HG02642 (cell line): ENCODE results near the gene SLC2A14.
"Not testable (repeated sequence)": the region's sequence is repeated elsewhere in the genome, so short reads cannot be mapped to it uniquely, and the experiment has no call there.

ENCODE experiments used
- ATAC-seq: cut with Tn5 transposase; IDR thresholded peaks from one replicate; pipeline ENCODE4 v1.9.1; 2021; ENCODE audit warnings: mild to moderate bottlenecking; ENCODE audit not compliant: unreplicated experiment, poor library complexity

SLC2A14 gene

DNA sequence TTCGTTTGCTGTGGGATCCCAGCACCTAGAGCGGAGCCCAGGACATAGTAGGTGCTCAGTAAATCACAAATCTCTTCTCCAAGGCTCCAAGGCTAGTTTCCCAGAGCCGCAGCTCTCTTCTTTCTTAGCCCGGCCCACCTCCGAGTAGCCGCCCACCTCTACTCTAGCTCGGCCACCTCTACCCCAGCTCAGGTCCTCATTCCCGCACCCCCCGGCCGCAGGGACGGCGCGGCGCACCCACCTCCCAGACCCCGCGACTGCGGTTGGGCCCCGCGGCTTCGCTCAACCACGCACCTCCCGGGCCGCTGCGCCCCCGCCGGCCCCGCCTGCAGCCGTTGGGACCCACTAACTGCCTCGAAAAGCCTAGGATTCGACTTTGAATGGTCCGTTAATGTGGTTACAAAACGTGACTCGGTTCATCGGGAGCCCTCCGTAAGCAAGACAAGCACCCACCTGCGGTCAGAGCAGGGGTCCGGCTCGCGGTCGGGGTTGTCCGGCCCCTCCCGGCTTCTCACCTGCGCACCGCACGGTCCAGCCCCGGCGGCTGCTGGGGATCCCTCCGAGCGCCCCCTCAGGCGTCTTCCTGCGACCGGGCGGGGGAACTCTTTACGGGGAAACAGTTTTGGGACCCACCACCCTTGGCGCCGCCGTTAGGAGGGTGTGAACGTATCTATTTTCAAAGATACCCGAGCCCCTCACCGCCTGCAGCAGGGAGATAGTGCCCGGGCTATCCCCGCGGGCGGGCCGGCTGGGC, at the start of gene SLC2A14:
SLC2A14 (minus strand) TSS at position 350 of the 754 bp plus-strand sequence. CDS start 3,035 bp downstream, outside the sequence.
- ATAC-seq, result no peak

- ATAC-seq, result not testable (repeated sequence)
Observed at GRCh38 chr12:7921181-7921580, 48.5 kb upstream of the SLC2A14 start.

- not testable (repeated sequence) for ATAC-seq
Observed at GRCh38 chr12:7918268-7918590, 45.5 kb upstream of the SLC2A14 start.

DNA sequence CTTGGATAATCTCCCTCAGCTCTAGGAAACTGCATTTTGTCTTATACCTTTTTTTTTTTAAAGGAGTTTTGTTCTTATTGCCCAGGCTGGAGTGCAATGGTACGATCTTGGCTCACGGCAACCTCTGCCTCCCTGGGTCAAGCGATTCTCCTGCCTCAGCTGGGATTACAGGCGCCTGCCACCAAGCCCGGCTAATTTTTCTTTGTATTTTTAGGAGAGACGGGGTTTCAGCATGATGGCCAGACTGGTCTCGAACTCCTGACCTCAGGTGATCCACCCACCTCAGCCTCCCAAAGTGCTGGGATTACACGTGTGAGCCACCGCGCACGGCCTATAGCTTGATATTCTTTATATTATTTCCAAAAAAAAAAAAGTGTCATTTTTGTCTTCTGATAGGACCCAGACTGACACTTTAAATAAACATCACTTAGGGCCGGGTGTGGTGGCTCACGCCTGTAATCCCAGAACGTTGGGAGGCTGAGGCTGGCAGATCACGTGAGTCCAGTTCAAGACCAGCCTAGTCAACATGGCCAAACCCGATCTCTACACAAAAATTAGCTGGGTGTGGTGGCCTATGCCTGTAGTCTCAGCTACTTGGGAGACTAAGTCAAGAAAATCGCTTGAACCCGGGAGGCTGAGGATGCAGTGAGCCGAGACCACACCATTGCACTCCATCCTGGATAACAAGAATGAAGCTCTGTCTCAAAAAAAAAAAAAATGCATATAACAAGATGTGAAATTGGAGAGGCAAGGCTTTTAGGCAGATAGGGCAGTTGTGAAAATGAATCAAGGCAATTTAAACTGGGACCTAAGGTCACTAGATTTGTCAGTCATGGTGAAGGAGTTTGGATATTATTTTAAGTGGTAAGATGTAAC, 44.9 kb upstream of the SLC2A14 start:
- ATAC-seq, result no peak

GRCh38 chr12:7916936-7917335, 44.2 kb upstream of the SLC2A14 start:
- ATAC-seq, result no peak

DNA sequence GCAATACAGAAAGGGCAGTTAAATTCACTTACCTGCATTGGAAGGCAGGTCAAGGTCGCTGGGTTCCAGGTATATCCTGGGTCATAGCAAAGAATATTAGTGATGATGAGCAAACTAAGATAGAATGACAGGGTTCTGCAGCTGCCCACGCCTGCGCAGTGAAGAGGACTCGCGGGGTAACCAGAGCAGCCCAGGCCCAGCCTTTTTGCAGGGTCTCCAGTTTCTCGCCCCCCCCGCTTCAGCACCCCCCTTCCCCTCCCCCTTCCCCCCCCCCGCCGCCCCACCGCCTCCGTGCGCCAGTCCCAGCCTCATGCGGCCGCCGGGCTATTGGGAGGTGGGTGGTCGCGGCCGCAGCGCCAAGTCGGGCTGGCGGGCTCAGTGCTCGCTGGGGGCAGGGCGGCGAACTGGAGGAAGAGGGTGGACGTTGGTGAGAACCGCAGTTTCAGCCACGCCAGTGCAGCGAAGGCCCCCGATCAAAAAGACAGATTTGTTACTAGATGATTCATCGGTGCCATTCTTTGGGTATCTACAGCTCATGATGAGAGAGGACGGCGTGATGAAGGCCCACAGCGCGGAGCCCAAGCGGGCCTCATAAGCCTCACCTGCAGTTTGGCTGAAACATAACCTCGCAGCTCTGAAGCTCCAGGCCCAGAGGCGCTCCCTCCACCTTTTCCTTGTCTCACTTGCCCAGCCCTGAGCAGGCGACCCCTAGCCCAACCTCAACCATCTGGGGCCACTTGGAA, 43.1 kb upstream of the SLC2A14 start:
- no peak for ATAC-seq

GRCh38 chr12:7910106-7910505, 37.4 kb upstream of the SLC2A14 start:
- ATAC-seq, result not testable (repeated sequence)

DNA sequence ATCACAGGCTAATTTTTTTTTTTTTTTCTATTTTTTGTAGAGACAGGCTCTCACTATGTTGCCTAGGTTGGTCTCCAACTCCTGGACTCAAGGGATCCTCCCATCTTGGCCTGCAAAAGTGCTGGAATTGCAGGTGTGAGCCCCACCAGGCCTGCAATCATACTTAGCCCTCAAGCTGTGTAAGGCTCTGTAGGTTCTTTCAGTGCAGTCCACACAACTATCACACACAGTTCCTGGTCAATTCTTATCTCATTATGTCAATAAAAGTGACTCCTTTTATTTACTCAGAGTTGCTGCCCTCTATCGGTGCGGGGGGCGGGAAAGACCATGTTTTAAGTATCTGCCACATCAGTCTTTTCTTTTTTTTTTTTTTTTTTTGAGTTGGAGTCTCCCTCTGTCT, 34.3 kb upstream of the SLC2A14 start:
- no peak for ATAC-seq

DNA sequence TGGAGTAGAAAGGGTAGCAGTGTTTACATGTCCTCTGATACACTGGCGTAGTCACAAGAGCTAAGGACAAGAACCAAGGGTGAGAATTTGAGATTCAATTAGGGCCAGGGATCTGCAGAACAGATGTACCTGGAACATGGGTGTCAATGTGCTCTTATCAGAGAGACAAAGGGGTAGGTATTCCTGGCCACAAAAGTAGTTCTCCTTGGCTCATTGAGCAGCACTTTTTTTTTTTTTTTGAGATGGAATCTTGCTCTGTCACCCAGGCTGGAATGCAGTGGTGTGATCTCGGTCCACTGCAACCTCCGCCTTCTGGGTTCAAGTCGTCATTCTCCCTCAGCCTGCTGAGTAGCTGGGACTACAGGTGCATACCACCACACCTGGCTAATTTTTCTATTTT, 33.6 kb upstream of the SLC2A14 start:
- not testable (repeated sequence) for ATAC-seq

DNA sequence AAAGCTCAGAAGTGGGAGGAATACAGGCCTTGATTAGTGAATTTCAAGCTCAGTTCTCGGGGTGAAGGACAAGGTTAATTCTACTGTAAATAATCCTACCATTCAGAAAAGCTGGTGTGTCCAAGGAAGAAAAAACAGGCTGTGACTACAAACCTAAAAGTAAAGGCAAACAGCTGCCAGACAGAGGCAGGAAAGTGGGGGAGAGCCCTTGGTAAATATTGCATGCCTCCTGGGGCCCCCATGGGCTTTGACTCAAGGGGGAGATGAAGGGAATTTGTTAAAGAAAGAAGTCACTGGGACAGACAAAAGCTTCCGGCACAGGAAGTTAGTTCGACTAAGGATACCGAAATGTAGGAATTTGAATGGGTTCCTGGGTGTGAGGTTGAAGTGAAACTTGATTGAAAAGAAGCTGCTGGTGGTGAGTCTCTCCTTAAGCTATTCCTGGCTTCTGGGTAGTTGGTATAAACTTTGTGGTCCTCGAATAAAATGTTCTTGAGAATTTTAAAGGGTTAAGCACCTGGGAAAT, 32.9 kb upstream of the SLC2A14 start:
- ATAC-seq, result not testable (repeated sequence)

DNA sequence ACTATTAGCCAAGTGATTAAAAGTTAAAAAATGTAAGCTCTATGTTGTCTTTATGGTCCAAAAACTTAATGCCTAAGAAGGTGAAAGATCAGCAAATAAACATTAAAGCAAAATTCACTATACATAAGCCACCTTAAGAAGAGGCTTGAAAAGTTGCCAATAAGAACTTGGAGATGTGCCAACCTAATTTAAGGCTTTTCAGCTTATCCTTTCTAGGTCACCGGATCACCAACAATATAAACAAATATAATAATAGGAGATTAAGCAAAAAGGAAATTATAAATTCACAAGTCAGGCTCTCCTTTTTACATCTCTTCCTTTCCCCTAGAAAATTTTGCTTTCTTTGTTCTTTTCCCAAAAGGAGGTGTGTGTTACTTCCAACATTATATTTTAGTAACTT, 32.4 kb upstream of the SLC2A14 start:
- no peak for ATAC-seq

DNA sequence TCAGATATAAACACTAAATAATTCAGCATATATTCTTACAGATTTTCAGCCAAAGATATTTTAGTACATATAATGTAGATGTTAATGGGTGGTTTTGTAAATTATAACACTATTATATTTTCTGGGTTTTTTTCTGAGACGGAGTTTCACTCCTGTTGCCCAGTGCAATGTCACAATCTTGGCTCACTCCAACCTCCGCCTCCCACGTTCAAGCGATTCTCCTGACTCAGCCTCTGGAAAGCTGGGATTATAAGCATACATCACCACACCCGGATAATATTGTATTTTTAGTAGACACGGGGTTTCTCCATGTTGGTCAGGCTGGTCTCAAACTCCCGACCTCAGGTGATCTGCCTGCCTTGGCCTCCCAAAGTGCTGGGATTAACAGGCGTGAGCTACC, 29.7 kb upstream of the SLC2A14 start:
- ATAC-seq, result not testable (repeated sequence)

DNA sequence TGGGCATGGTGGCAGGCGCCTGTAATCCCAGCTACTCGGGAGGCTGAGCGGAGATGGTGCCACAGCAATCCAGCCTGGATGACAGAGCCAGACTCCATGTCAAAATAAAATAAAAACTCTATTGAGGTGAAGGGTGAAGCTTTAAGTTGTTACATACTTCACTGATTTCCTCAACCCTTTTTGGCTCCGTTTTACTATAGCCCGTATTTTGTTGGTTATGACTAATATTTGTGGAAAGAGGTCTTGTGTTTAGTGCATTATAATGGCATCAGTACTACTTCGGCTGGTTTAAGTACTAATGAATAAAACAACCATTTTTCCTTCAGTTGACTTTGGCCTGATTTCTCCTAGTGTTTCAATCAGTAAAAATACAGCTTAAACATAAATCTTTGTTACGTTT, 27.0 kb upstream of the SLC2A14 start:
- no peak for ATAC-seq

- not testable (repeated sequence) for ATAC-seq
Observed at GRCh38 chr12:7896726-7897125, 24.0 kb upstream of the SLC2A14 start.

DNA sequence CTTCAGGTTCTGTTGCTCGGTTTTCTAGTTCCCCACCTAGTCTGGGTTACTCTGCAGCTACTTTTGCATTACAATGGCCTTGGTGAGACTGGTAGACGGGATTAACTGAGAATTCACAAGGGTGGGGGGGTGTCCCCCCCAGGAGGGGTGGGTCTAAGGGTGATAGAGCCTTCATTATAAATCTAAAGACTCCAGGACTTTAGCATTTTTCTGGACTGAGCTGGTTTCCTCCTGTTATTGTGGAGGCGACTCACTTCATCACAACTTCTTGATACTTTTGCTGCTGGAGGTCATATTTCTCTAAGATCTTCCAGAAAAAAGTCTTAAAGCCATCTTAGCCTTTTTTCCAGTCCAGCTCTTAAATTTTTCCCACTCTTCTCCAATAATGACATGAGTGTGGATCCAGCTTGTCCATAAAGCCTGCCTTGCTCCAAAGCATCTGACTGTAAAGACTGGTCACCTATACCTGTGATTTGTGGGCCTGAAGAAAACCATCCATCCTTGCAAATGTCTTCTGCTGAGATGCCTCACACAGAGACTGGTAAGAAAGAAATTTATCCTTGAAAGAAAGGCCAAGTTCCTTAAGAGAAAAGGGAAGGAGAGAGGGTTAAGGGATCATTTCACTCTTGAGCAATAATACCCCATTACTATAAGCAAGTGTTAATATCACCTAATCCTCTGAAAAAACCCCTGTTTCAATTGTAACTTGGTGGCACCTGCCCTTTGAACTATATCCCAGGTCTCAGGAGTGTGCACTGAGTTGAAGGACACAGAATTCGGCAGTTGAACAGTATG, 19.7 kb upstream of the SLC2A14 start:
- no peak for ATAC-seq

DNA sequence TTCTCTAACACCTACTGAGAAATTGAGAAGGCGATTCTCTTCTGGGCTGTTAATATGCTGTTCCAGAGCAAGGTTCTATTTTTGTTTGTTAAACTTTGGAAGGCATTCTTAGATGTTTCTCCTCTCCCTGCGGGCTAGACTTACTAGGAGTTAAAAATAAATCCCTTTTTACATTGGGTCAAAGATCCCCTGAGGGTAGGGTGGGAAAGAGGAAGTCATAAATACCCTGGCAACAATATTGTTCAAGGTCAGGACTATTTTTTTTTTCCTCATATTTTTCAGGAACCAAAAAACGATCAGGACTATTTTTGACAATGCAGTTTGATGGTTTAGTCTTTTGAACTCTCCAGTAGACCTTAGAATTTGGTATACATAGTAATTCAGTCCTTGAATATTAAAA, 12.0 kb upstream of the SLC2A14 start:
- no peak for ATAC-seq

- not testable (repeated sequence) for ATAC-seq
Observed at GRCh38 chr12:7881736-7882120, 9.0 kb upstream of the SLC2A14 start.

DNA sequence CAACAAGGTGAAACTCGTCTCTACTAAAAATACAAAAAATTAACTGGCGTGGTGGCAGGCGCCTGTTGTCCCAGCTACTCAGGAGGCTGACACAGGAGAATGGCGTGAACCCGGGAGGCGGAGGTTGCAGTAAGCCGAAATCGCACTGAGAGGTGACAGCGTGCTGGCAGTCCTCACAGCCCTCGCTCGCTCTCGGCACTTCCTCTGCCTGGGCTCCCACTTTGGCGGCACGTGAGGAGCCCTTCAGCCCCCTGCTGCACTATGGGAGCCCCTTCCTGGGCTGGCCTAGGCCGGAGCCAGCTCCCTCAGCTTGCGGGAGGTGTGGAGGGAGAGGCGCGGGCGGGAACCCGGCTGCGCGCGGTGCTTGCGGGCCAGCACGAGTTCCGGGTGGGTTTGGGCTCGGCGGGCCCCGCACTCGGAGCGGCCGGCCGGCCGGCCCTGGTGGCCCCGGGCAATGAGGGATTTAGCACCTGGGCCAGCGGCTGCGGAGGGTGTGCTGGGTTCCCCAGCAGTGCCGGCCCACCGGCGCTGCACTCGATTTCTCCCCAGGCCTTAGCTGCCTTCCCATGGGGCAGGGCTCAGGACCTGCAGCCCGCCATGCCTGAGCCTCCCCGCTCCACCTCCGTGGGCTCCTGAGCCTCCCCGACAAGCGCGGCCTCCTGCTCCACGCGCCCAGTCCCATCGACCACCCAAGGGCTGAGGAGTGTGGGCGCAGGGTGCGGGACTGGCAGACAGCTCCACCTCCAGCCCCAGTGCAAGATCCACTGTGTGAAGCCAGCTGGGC, 8.4 kb upstream of the SLC2A14 start:
- ATAC-seq, result not testable (repeated sequence)

GRCh38 chr12:7879246-7879645, 6.5 kb upstream of the SLC2A14 start:
- no peak for ATAC-seq
